ENCODE data around the gene SNX2. TPM values are rescaled to one million over a fixed set of nuclear protein-coding genes. Genes with fewer than 3 reads are reported as not detected.
"Not testable (repeated sequence)": the region's sequence is repeated elsewhere in the genome, so short reads cannot be mapped to it uniquely, and the experiment has no call there.

The SNX2 gene
- total RNA-seq, 1 experiment from 2014 or later: 46.9 TPM

GRCh38 chr5:122844136-122844909 lies 69.4 kb downstream of the SNX2 start:
- no peaks in the 10 kb centered on the region for H3K36me3 ChIP-seq
- H3K4me1 ChIP-seq: no peaks in the 10 kb centered on the region
- H3K27me3 ChIP-seq: no peaks in the 10 kb centered on the region
- H3K27ac ChIP-seq: peak overlapping the region; percentile 89
- H3K9me3 ChIP-seq (replicated peaks): no peaks in the 10 kb centered on the region
- H3K4me3 ChIP-seq: peak overlapping the region; percentile 99
- DNase-seq: peak in 1 of 2 experiments; percentile 8

- no peak for DNase-seq
- Histone ChIP-seq H3K36me3 (no peaks in the 10 kb centered on the region), H3K4me1 (no peaks in the 10 kb centered on the region), H3K4me3 (peak overlapping the region; percentile 99), H3K27ac (peak overlapping the region; percentile 89), H3K9me3 (replicated peaks) (no peaks in the 10 kb centered on the region), H3K27me3 (no peaks in the 10 kb centered on the region)
Observed at GRCh38 chr5:122844910-122845228, 70.0 kb downstream of the SNX2 start.

- Histone ChIP-seq H3K36me3 (no peaks in the 10 kb centered on the region), H3K9me3 (replicated peaks) (no peaks in the 10 kb centered on the region), H3K27ac (peak within 1 kb of the TSS; percentile 89), H3K4me3 (peak within 1 kb of the TSS; percentile 99), H3K4me1 (no peaks in the 10 kb centered on the region), H3K27me3 (no peaks in the 10 kb centered on the region)
- peak; percentile 80 to 82 for DNase-seq
Observed at GRCh38 chr5:122845229-122846050, 70.6 kb downstream of the SNX2 start, which contains the start of gene SNX24. Gene SNX24 (plus strand): TSS chr5:122845613. CDS start chr5:122845634, 21 bp downstream.

GRCh38 chr5:122846051-122846550 lies 71.2 kb downstream of the SNX2 start:
- no peaks in the 10 kb centered on the region for H3K36me3 ChIP-seq
- peak overlapping the region; percentile 99 for H3K4me3 ChIP-seq
- H3K27ac ChIP-seq: peak overlapping the region; percentile 89
- no peaks in the 10 kb centered on the region for H3K9me3 ChIP-seq (replicated peaks)
- H3K4me1 ChIP-seq: no peaks in the 10 kb centered on the region
- no peaks in the 10 kb centered on the region for H3K27me3 ChIP-seq
- peak; percentile 40 to 64 for DNase-seq

- no peak for DNase-seq
- Histone ChIP-seq H3K4me3 (no peak overlapping the region), H3K27ac (no peak overlapping the region), H3K27me3 (no peaks in the 10 kb centered on the region), H3K9me3 (replicated peaks) (no peaks in the 10 kb centered on the region), H3K4me1 (peaks cover 3% of the 10 kb centered on the region; the same call in 1 of the 2 replicates), H3K36me3 (no peaks in the 10 kb centered on the region)
Observed at GRCh38 chr5:122847687-122848081, 72.8 kb downstream of the SNX2 start.

- Histone ChIP-seq H3K4me1 (peaks cover 5% of the 10 kb centered on the region; the same call in 1 of the 2 replicates), H3K27ac (no peak overlapping the region), H3K4me3 (no peak overlapping the region), H3K27me3 (no peaks in the 10 kb centered on the region), H3K36me3 (no peaks in the 10 kb centered on the region), H3K9me3 (replicated peaks) (no peaks in the 10 kb centered on the region)
- no peak for DNase-seq
Observed at GRCh38 chr5:122849771-122850170, 74.9 kb downstream of the SNX2 start.

- H3K27ac ChIP-seq; H3K27me3 ChIP-seq; H3K9me3 ChIP-seq (replicated peaks); H3K36me3 ChIP-seq; H3K4me3 ChIP-seq; DNase-seq; H3K4me1 ChIP-seq: not testable (repeated sequence)
Observed at GRCh38 chr5:122857538-122857937, 82.7 kb downstream of the SNX2 start.

GRCh38 chr5:122858451-122858850 lies 83.6 kb downstream of the SNX2 start:
- H3K9me3 ChIP-seq (replicated peaks): no peaks in the 10 kb centered on the region
- no peak overlapping the region for H3K4me3 ChIP-seq
- no peaks in the 10 kb centered on the region for H3K4me1 ChIP-seq
- DNase-seq: peak in 1 of 2 experiments; percentile 17
- no peaks in the 10 kb centered on the region for H3K27me3 ChIP-seq
- no peaks in the 10 kb centered on the region for H3K36me3 ChIP-seq
- no peak overlapping the region for H3K27ac ChIP-seq

GRCh38 chr5:122863240-122863639 lies 88.4 kb downstream of the SNX2 start:
- Histone ChIP-seq H3K27me3 (no peaks in the 10 kb centered on the region), H3K9me3 (replicated peaks) (no peaks in the 10 kb centered on the region), H3K4me1 (no peaks in the 10 kb centered on the region), H3K36me3 (no peaks in the 10 kb centered on the region), H3K27ac (no peak overlapping the region), H3K4me3 (no peak overlapping the region)
- no peak for DNase-seq

- Histone ChIP-seq H3K9me3 (replicated peaks) (no peaks in the 10 kb centered on the region), H3K27ac (no peak overlapping the region), H3K4me1 (no peaks in the 10 kb centered on the region), H3K4me3 (no peak overlapping the region), H3K27me3 (no peaks in the 10 kb centered on the region), H3K36me3 (no peaks in the 10 kb centered on the region)
- no peak for DNase-seq
Observed at GRCh38 chr5:122863721-122864120, 88.8 kb downstream of the SNX2 start.

- Histone ChIP-seq H3K9me3 (replicated peaks) (no peaks in the 10 kb centered on the region), H3K4me3 (no peak overlapping the region), H3K4me1 (no peaks in the 10 kb centered on the region), H3K27ac (no peak overlapping the region), H3K27me3 (no peaks in the 10 kb centered on the region), H3K36me3 (no peaks in the 10 kb centered on the region)
- no peak for DNase-seq
Observed at GRCh38 chr5:122864400-122864799, 89.5 kb downstream of the SNX2 start.

GRCh38 chr5:122864842-122865241 lies 90.0 kb downstream of the SNX2 start:
- Histone ChIP-seq H3K9me3 (replicated peaks) (no peaks in the 10 kb centered on the region), H3K4me3 (no peak overlapping the region), H3K27ac (no peak overlapping the region), H3K27me3 (no peaks in the 10 kb centered on the region), H3K4me1 (no peaks in the 10 kb centered on the region), H3K36me3 (no peaks in the 10 kb centered on the region)
- no peak for DNase-seq

GRCh38 chr5:122870219-122870856 lies 95.5 kb downstream of the SNX2 start:
- no peaks in the 10 kb centered on the region for H3K27me3 ChIP-seq
- no peaks in the 10 kb centered on the region for H3K36me3 ChIP-seq
- no peaks in the 10 kb centered on the region for H3K4me1 ChIP-seq
- DNase-seq: no peak
- H3K27ac ChIP-seq: no peak overlapping the region
- H3K9me3 ChIP-seq (replicated peaks): no peaks in the 10 kb centered on the region
- H3K4me3 ChIP-seq: no peak overlapping the region

GRCh38 chr5:122871661-122872060 lies 96.8 kb downstream of the SNX2 start:
- Histone ChIP-seq H3K9me3 (replicated peaks) (no peaks in the 10 kb centered on the region), H3K4me1 (no peaks in the 10 kb centered on the region), H3K36me3 (no peaks in the 10 kb centered on the region), H3K27ac (no peak overlapping the region), H3K4me3 (no peak overlapping the region), H3K27me3 (no peaks in the 10 kb centered on the region)
- DNase-seq: no peak

Data from SJCRH30 (cell line).